ENCODE measurements around the gene LRRC18.

DNA sequence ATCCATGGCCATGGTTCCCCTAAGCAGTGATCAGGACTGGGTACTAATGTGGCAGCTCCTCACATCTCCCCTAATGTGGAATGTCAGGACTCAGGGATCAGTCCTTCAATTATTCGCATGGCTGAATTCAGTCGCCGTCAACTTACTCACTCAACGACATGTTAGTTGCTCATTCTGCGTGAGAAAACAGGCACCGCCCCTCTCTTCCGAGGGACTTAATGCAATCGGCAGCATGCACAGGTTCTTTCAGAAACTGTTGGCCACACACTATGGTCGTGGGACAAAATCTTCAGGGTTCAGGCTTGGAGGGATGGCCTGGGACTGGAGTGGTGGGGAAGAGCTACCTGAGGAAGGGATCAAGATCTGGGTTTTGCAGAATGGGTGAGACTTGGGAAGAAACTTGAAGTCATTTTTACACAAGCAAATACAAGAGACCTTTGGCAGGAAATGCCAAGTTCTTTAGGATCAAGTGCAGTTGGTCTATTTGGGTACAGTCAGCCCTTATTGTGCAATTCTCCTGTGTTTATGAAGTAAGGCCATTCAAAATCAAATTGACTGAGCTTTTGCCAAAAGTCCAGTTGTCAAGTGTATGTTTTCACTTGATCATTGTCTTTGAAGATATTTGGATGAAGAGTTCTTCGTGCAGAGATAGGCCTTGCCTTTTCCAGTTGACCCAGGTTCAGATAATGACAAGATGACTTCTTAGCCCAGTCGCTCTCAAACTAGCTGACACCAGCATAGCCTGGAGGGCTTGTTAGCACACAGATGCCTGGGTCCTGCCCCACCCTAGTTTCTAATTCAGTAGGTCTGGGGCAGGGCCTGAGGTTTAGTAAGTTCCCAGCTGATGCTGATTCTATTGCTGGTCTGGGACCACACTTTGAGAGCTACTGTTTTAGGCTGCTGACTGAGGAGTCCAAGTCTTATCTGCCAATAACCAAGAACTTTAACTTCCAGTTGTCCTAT lies 48.5 kb downstream of the LRRC18 start:
- TF ChIP-seq, protein P1, sequence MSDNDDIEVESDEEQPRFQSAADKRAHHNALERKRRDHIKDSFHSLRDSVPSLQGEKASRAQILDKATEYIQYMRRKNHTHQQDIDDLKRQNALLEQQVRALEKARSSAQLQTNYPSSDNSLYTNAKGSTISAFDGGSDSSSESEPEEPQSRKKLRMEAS (IDR thresholded peaks at IDR 0.05; ENCODE audit: low read depth, low read length), result no peak
- no peak for TF ChIP-seq TCF3 (IDR thresholded peaks at IDR 0.05; ENCODE audit: borderline replicate concordance, insufficient read depth, low read depth, low read length)
- TF ChIP-seq, protein P2, sequence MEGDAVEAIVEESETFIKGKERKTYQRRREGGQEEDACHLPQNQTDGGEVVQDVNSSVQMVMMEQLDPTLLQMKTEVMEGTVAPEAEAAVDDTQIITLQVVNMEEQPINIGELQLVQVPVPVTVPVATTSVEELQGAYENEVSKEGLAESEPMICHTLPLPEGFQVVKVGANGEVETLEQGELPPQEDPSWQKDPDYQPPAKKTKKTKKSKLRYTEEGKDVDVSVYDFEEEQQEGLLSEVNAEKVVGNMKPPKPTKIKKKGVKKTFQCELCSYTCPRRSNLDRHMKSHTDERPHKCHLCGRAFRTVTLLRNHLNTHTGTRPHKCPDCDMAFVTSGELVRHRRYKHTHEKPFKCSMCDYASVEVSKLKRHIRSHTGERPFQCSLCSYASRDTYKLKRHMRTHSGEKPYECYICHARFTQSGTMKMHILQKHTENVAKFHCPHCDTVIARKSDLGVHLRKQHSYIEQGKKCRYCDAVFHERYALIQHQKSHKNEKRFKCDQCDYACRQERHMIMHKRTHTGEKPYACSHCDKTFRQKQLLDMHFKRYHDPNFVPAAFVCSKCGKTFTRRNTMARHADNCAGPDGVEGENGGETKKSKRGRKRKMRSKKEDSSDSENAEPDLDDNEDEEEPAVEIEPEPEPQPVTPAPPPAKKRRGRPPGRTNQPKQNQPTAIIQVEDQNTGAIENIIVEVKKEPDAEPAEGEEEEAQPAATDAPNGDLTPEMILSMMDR (IDR thresholded peaks at IDR 0.05 in 2 of 3, conservative IDR thresholded peaks at IDR 0.05 in 1 of 3; ENCODE audit: control insufficient read depth in 2 of 3, extremely low read depth in 1 of 3, insufficient read depth in 1 of 3, low read depth in 3 of 3, low read length in 3 of 3), result no peak
- no peak for TF ChIP-seq SIN3A (IDR thresholded peaks at IDR 0.05; ENCODE audit: low read depth, low read length)
- TF ChIP-seq LARP7 (IDR thresholded peaks at IDR 0.05), result no peak
- TF ChIP-seq CEBPB (IDR thresholded peaks at IDR 0.05; ENCODE audit: borderline replicate concordance in 1 of 2, low read depth in 2 of 2, low read length in 2 of 2), result no peak
- TF ChIP-seq FOXM1 (IDR thresholded peaks at IDR 0.05; ENCODE audit: low read depth, low read length), result no peak
